Forelimb muscle (tissue), 1 donor: ENCODE data around the gene CDC123. TPM values are rescaled to one million over a fixed set of nuclear protein-coding genes. Genes with fewer than 3 reads are reported as not detected.
"Not testable (repeated sequence)": the region's sequence is repeated elsewhere in the genome, so short reads cannot be mapped to it uniquely, and the experiment has no call there.

ENCODE experiments used
- DNase-seq: peaks from one replicate; pipeline ENCODE4 v3.0.0-alpha.2; 2013; ENCODE audit warnings: low read depth
- polyA plus RNA-seq: library from polyadenylated mRNA; unstranded; fragments of 120-200 nt; gene quantifications from one replicate; pipeline ENCODE4 v1.2.1, GENCODE V29; 2013; ENCODE audit not compliant: insufficient read length

Gene CDC123
- polyA plus RNA-seq, 1 donor: 81.3 TPM

DNA sequence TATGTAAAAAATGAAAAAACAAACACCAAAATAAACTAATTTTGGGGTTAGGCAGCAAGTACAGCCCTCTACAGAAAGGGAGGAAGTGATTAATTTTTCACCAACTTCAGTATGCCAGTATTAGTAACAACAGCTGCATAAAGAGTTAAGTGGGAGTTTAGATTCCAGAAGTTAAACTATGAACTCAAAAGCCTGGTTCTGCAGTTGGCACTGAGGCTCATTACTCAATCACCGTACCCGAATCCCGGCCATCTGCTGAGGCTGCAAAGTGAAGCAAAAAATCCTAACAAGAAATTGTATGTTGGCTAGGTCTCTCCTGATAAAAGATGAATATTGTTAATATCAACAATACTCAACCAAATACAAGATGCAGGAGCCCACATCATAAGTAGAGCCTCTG, 4.3 kb upstream of the CDC123 start:
- no peak for DNase-seq

DNA sequence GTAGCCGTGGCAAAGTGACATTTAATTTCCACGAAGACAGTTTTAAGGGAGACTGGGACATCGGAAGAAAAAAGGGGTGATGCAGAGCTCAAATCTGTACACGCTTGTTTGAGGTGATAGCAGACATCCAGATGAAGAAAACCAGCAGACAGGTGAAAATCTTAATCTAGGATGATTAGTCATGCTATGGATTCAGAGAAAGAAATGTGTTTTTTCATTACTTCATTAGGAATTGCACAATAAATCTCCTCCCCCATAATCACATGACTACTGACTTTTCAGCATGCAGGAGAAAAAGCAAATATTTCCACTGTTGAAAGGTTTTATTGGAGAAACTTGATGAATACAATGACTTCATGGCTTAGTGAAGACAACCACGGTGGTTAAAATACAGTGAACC, 2.8 kb upstream of the CDC123 start:
- no peak for DNase-seq

DNA sequence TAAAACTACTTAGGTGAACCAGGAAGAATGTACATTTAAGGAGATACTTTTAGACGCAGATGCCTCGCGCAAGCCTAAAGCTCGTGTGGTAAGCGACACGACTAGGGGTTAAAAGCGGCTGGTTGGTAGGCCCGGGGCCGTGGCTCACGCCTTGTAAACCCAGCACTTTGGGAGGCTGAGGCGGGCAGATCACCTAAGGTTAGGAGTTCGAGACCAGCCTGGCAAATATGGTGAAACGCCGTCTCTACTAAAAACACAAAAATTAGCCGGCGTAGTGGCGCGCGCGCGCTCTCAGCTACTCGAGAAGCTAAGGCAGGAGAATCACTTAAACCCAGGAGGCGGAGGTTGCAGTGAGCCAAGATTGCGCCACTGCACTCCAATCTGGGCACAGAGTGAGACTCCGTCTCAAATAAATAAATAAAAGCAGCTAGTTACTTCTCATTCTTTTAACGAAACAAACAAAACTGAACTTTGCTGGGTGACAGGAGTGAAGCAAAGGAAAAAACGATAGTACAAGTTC, 1.2 kb upstream of the CDC123 start:
- DNase-seq: no peak

DNA sequence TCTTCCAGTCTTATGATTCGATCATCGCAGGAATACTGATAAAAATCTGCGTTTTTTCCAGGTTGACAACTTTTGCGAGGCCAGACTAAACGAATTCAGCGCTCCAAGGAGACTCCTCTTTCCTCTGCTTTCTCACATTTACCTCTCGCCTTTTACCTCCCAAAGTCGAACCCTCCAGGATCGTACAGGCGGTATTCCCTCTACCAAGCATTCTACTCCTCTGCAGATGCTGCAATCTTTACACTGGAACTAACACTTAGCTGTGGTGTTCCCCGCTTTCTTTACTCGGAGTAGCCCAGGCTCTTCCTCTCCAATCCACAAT, 746 bp upstream of the CDC123 start:
- no peak for DNase-seq

DNA sequence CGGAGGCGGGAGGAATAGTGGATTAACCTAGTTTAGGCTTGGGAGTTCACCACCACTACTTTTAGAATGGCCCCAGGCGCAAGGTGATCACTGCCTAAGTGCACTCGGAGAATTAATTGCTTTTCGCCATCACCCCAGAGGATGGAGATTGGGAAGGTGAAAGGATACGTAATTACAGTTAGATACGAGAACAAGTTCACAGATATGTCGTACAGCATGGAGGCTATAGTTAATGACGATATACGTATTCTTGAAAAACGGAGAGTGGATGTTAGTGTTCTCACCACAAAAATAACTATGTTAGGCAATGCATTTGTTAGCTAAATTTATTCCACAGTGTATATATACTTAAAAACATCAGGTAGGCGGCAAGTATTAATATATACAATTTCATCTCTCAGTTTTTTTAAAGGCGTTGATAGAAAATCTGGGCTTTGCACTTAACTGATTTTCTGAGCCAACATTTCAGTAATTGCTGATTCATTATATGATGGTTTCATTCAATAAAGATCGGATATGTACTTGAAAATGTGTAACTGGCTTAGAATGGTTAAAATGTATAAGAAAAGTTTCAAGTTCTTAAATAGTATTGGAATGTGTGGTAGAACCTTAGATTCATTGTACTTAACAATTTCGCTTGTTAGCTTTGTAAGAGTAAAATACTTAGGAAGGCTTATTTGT, 683 bp downstream of the CDC123 start:
- DNase-seq: no peak

DNA sequence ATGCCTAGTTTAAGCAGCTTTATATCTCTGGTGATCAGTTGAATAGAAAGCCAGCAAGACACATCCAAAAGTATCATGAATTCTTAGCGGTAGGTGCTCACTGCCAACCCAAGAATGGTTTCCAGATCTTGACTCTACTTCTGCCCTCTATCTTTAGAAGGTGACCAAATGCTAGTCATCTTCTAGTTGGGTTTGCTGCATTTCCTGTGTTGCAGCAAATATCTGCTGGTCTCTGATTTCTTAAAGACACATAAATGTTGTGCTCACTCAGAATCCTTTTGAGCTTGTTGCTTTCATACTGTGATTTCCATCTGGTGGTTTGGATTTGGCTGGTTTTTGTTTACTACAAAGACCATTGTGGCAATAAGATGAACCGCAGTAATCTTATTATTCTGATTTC, 2.2 kb downstream of the CDC123 start:
- DNase-seq: no peak

DNA sequence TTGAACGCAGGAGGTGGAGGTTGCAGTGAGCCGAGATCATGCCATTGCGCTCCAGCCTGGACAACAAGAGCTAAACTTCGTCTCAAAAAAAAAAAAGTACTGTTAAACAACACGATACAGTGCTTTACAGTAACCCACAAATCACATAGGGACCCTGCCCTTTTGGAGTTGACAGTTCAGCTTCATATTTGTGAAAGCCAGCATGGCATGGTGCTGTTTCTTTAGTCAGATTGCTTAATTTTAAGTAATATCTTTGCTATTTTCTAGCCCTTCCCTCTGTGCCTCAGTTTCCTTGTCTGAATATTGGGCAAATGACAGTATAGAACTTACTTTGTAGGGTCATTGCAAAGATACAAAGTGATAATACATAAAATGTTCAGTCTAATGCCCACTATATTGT, 4.9 kb downstream of the CDC123 start:
- no peak for DNase-seq

DNA sequence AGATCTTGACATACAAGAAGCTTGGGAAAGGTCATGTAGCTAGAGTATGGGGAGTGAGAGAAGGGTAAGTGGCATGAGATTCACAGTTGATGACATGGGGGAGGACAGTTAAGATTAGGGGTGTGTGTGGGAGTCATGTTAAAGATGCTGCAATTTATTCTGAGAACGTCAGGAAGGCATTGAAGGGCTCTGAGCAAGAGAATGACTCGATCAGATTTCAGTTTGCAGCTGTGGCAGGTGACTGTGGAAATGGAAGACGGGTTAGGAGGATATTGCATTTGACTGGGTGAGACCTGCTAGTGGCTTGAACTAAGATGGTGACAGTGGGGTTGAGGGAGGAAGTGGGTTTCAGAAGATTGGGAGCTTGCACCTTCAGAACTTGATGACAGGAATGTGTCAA, 5.6 kb downstream of the CDC123 start:
- DNase-seq: no peak

DNA sequence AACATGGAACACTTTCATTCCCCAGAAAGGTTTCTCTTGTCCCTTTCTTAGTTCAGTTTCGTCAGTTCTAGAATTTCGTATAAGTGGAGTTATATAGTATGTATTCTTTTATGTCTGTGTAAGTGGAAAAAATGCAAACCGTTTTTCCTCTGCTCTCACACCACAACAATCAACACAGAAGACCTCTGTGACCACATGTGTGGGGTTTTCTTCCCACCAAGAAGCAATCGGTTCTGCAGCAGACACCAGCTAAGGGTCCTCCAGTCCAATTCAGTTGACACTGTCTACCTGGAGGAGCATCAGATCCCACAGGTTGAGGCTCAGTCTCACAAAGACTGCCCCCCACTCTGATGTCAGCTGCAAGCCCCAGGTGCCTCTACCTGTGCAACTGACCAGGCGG, 6.2 kb downstream of the CDC123 start:
- no peak for DNase-seq

DNA sequence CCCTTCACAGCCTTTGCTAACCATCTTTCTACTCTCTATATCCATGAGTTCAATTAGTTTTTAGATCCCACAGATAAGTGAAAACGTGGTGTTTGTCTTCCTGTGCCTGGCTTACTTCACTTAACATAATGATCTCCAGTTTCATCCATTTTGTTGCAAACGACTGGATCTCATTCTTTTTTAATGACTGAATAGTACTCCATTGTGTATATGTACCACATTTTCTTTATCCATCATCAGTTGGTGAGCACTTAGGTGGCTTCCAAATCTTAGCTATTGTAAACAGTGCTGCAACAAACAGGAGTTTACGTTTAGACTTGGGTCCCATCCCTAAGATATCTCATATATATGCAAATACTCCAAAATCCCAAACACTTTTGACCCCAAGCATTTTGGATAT, 9.1 kb downstream of the CDC123 start:
- no peak for DNase-seq

DNA sequence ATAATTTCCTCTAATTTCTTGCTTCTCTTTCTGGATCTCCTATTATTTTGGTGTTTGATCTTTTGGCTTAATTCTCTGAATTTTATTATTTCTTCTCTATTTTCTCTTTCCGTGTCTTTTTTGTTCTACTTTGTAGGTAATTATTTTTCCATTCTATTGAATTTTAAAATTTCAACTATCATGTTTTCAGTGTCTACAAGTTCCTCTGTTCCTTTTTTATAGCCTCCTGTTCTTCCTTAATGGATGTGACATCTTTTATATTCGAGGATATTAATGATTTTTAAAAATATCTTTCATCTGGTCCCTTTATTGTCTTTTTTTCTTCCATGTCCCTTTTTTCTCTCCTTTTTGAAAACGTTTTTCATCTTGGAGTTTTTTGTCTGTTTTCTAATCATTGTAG, 11.1 kb downstream of the CDC123 start:
- no peak for DNase-seq

DNA sequence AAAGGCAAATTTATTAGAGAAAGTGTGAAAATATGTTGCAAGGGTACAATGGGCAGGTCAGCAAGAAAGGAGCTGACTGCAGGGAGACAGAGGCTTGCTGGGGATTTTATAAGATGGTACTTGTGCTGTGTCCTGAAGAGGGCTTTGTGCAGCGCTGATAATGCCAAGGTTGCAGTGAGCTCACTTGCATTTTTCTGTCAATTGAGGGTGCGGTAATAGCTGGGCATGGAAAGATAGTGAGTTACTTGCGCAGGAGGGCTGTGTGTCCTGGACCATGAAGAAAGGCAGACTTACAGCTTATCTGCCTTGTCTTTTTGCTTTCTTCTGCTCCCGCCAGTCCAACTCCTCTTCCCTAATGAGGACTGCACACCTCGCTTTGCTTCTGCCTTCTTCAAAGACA, 12.5 kb downstream of the CDC123 start:
- no peak for DNase-seq

DNA sequence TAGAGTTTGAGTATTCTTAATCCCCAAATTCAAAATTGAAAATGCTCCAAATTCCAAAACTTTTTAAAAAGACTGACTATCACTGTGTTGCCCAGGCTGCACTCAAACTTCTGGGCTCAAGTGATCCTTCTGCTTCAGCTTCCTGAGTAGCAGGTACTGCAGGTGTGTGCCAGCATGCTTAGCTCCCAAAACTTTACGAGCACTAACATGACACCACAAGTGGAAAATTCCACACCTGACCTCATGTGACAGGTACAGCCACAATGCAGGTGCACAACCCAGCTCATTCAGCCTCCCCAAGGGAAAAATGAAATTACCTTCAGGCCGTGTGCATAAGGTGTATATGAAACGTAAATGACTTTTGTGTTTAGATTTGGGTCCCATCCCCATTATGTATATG, 16.5 kb downstream of the CDC123 start:
- DNase-seq: no peak

DNA sequence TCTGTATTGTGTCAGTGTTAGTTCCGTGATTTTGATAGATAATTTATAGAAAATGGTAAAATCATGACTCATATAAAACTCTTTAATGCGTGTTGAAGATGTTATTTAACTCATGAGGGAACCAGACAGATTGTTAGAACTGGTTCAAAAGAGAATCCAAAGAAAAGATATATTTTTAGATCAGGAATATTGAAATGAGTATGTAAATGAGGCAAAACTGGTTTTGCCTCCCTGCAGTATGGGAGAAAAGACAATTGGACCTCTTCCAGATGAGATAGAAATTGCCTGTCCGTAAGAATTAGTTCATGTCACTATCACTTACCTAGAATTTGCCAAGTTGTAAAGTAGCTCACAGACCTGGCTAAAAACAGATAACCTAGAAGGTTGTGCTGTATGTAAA, 17.6 kb downstream of the CDC123 start:
- no peak for DNase-seq

DNA sequence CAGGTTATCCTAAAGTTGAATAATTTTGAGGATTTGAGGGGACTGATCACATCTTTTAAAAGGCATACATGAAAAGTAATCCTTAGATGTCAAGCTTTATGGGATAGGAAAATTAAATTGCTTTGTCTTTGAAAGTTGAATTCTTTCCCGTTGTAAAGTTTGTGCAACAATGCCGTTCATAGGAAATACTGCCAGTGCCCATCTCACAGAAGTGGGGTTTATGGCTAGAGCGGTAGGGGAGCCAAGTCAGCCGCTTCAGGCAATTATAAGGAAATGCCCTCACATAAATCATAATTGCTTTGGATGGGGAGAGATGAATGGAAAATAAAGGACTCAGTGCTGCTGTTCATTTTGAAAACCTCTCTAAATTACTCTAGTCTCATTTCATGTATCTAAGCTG, 18.1 kb downstream of the CDC123 start:
- no peak for DNase-seq

DNA sequence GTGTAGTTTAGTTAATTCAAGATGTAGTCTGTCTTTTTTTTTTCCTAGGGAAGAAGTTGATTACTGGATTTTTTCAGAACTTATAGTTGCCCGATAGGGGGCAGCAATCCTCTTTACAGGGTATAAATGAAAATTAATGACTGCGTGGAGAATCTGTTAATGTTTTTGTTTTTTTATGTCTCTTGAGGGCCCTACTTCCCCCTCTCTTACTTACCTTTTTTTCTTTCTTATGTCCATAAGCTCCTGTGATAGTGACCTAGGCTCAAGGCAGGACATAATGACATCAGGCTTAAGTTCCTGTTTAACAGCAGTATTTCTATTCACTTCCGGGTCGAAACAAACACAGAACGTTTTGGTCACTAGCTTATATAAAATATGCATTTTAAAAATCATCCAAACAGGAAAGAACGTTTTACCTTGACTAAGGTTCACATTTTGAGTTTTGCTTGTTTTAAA, 18.8 kb downstream of the CDC123 start:
- DNase-seq: no peak

DNA sequence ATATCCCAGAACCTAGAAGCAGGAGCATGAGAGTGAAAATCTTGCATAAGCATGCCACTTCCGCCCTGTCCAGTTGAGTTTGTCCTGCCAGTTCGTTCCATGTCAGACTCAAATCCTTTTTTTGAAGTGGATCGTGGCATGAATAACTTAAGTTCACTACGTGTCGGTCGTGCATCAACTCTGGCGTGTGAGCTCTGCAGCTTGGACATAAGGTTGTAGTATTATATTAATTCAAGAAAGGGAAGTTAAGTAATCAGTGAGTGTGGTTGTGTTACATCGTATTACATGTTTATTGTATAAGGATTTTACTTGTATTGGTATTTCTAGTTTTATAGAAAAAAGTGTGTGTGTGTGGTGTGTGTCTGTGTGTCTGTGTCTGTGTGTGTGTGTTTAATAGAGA, 23.0 kb downstream of the CDC123 start:
- no peak for DNase-seq

DNA sequence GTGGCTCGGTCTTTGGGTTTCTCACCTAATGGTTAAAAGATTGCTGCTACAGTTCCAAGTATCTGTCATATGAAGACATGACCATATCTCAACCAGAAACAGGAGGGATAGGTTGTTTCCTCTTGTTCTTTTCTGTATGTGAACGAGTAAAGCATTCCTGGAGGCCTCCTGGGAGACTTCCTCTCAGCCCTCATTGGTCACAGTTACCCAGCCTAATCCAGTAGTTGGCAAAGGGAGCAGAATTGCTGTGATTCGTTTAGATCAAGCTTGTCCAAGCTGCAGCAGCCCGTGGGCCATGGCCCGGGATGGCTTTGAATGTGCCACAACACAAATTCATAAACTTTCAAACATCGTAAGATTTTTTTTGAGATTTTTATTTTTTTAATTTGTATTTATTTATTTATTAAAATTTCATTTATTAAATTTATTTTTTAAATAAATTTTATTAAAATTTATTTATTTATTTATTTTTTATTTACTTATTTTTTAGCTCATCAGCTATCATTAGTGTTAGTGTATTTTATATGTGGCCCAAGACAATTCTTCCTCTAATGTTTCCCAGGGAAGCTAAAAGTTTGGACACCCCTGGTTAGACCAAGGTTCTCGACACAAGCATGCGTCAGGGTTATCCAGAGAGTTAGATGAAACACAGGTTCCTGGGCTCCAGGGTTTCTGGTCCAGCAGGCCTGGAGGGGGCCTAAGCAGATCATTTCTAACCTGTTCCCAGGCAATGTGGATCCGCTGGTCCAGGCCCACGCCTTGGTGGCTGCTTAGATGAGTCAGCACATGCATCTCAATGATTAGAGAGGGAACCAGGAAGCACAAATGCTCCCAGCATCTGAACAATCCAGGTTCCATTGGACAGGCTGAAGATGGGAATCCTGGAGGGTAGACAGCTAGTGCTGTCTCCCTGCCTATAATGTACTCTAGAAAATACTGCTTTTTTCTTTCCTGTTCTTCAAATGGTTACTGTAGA, 25.6 kb downstream of the CDC123 start:
- no peak for DNase-seq

DNA sequence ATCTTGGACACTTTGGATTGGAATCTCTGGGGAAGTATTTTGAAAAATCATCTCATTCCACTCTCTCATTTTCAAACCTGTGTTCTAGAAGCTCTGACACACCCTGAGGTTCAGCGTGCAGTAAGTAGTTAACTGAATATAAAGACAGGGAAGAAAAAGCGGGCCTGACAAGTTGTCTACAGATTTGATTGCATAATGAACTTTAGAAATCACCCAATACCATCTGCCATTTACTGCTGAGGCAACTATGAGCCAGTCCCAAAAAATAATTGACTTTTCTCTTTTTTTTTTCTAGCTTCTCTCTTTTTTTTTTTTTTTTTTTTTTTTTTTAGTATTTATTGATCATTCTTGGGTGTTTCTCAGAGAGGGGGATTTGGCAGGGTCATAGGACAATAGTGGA, 29.5 kb downstream of the CDC123 start:
- no peak for DNase-seq

DNA sequence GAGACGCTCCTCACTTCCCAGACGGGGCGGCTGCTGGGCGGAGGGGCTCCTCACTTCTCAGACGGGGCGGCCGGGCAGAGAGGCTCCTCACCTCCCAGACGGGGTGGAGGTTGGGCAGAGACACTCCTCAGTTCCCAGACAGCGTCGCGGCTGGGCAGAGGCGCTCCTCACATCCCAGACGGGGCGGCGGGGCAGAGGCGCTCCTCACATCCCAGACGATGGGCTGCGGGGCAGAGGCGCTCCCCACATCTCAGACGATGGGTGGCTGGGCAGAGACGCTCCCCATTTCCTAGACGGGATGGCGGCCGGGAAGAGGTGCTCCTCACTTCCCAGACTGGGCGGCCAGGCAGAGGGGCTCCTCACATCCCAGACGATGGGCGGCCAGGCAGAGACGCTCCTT, 30.4 kb downstream of the CDC123 start:
- not testable (repeated sequence) for DNase-seq

DNA sequence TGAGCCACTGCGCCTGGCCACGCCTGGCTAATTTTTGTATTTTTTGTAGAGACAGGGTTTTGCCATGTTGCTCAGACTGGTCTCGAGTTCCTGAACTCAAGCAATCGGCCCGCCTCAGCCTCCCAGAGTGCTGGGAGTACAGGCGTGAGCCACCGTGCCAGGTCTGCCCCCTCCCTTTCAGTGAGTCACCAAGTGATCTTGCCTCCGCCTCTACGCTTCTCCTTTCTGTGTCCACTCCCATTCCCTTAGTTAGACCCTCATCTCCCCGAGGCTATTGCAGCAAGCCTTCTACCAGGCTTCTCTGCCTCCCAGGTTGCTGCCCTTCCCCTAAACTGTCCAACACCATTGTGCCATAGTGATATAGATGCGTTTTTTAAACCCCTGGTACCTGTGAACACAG, 32.9 kb downstream of the CDC123 start:
- DNase-seq: no peak

DNA sequence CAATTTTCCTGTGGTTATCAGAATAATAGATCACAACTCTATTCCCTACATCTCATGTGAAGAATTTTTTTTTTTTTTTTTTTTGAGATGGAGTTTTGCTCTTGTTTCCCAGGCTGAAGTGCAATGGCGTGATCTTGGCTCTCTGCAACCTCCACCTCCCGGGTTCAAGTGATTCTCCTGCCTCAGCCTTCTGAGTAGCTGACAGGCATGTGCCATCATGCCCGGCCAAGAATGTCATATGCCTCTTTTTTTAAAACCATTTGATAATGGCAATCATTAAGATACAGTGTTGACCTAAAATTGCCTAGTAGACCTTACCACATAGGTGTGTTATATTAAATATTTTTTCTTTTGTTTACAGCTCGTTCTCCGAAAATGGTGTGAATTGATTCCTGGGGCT, 38.7 kb downstream of the CDC123 start:
- not testable (repeated sequence) for DNase-seq

DNA sequence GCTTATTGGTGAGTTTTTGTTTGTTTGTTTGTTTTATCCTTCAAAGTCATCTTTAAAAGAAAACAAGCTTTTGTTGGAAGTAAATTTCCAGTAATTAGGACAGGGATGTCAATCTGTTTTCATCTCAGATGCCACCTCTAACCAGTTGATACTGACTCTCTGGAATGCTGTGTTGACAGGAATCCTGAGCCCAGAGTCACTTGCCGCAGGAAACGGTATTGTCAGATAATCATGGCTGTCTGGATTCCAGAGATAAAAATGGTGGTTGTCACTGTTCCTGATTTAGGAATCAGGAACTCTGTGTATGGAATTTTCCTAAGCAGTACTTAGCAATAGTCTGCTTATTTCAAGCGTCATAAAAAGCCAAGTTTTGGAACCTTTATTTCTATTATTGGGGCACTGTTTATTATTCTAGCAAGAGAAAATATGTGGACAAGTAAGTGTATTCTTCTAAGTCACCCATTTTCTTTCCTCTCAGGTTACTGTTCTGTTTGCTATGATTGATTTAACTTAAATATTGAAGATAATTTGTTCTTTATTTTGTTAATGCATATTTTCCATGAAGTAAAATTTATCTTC, 39.2 kb downstream of the CDC123 start:
- no peak for DNase-seq
